22Rv1 (cell line): ENCODE data around the gene GFOD1.

Experiments used
- ZFX ChIP-seq: fragments of 450-650 bp; IDR thresholded peaks from 2 replicates; pipeline ENCODE4 v1.6.1; 2017; ENCODE audit warnings: antibody characterized with exemption, borderline replicate concordance
- TF ChIP-seq, protein P1 (sequence below): fragments of 450-650 bp; IDR thresholded peaks from 2 replicates; pipeline ENCODE4 v1.5.1; 2017; ENCODE audit warnings: mild to moderate bottlenecking

DNA sequence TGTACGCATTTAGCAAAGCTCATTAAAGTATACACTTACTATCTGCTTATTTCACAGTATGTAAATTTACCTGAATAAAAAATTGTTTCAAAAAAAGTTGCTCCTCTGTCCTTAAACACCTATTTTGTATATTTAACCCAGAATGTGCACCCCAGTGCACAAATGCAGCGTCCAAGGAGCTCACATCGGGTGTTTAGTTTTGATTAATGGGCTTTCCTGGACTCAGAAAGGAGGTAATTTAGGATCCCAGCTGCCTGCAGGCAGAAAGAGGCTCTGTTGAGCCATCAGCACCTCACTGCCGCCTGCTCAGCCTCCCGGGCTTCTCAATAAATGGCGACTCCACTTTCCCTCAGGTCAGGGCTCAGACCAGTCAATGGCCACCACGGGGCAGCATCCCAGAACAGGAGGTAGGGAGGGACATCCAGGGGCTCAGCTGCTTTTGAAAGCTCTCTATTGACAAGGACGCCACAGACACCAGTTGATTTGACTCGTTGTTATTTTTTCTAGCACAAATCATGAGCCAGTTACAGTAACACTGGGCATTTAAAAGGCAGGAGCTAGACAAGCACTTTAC is 88.9 kb downstream of the GFOD1 start:
- TF ChIP-seq, protein P1, sequence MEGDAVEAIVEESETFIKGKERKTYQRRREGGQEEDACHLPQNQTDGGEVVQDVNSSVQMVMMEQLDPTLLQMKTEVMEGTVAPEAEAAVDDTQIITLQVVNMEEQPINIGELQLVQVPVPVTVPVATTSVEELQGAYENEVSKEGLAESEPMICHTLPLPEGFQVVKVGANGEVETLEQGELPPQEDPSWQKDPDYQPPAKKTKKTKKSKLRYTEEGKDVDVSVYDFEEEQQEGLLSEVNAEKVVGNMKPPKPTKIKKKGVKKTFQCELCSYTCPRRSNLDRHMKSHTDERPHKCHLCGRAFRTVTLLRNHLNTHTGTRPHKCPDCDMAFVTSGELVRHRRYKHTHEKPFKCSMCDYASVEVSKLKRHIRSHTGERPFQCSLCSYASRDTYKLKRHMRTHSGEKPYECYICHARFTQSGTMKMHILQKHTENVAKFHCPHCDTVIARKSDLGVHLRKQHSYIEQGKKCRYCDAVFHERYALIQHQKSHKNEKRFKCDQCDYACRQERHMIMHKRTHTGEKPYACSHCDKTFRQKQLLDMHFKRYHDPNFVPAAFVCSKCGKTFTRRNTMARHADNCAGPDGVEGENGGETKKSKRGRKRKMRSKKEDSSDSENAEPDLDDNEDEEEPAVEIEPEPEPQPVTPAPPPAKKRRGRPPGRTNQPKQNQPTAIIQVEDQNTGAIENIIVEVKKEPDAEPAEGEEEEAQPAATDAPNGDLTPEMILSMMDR, result no peak
- no peak for TF ChIP-seq ZFX
